Stimulated activated CD4-positive, alpha-beta T cell treated with anti-CD3 and anti-CD28 coated beads, Interleukin-15, amount 100 ng/mL, for 48 hours (primary cell): Measurements from ENCODE around the gene PPFIA4.
"Not testable (repeated sequence)": the region's sequence is repeated elsewhere in the genome, so short reads cannot be mapped to it uniquely, and the experiment has no call there.

Source experiments
- DNase-seq, 2 donors: peaks; one replicate each; pipeline ENCODE4 v3.0.0-alpha.2; 2020; ENCODE audit warnings: low read depth in 2 of 2

The PPFIA4 gene

GRCh38 chr1:203026031-203026665, at the start of gene PPFIA4:
PPFIA4 (plus strand) TSS chr1:203026491; CDS start chr1:203039009, 12,518 bp downstream.
- DNase-seq: peak; percentile 76 to 84

- DNase-seq: no peak
Measured at GRCh38 chr1:202976633-202977032, 49.7 kb upstream of the PPFIA4 start.

- no peak for DNase-seq
Measured at GRCh38 chr1:202979459-202979858, 46.8 kb upstream of the PPFIA4 start.

GRCh38 chr1:202981939-202982338, 44.4 kb upstream of the PPFIA4 start:
- DNase-seq: no peak

GRCh38 chr1:202982715-202983430, 43.4 kb upstream of the PPFIA4 start:
- no peak for DNase-seq

- DNase-seq: not testable (repeated sequence)
Measured at GRCh38 chr1:202986120-202986519, 40.2 kb upstream of the PPFIA4 start.

GRCh38 chr1:202987255-202987654, 39.0 kb upstream of the PPFIA4 start:
- no peak for DNase-seq

GRCh38 chr1:202987922-202988583, 38.2 kb upstream of the PPFIA4 start:
- DNase-seq: no peak

GRCh38 chr1:202989879-202990278, 36.4 kb upstream of the PPFIA4 start:
- no peak for DNase-seq

GRCh38 chr1:202991112-202991511, 35.2 kb upstream of the PPFIA4 start:
- DNase-seq: no peak

- DNase-seq: no peak
Measured at GRCh38 chr1:202994756-202995155, 31.5 kb upstream of the PPFIA4 start.

- DNase-seq: peak; percentile 32 to 62
Measured at GRCh38 chr1:202998836-202999750, 27.2 kb upstream of the PPFIA4 start.

GRCh38 chr1:203000217-203000944, 25.9 kb upstream of the PPFIA4 start:
- DNase-seq: no peak

- no peak for DNase-seq
Measured at GRCh38 chr1:203001986-203002385, 24.3 kb upstream of the PPFIA4 start.

- DNase-seq: no peak
Measured at GRCh38 chr1:203002951-203003350, 23.3 kb upstream of the PPFIA4 start.

- not testable (repeated sequence) for DNase-seq
Measured at GRCh38 chr1:203005395-203006142, 20.7 kb upstream of the PPFIA4 start.

GRCh38 chr1:203006948-203007871, 19.1 kb upstream of the PPFIA4 start, which contains the start of gene TMEM183A:
TMEM183A (plus strand) TSS chr1:203007374; CDS start chr1:203007466, 92 bp downstream.
- peak; percentile 94 to 95 for DNase-seq

- no peak for DNase-seq
Measured at GRCh38 chr1:203009185-203009584, 17.1 kb upstream of the PPFIA4 start.

GRCh38 chr1:203011582-203011981, 14.7 kb upstream of the PPFIA4 start:
- DNase-seq: no peak
